ENCODE data around the gene CRADD.
"Not testable (repeated sequence)": the region's sequence is repeated elsewhere in the genome, so short reads cannot be mapped to it uniquely, and the experiment has no call there.

Gene CRADD

DNA sequence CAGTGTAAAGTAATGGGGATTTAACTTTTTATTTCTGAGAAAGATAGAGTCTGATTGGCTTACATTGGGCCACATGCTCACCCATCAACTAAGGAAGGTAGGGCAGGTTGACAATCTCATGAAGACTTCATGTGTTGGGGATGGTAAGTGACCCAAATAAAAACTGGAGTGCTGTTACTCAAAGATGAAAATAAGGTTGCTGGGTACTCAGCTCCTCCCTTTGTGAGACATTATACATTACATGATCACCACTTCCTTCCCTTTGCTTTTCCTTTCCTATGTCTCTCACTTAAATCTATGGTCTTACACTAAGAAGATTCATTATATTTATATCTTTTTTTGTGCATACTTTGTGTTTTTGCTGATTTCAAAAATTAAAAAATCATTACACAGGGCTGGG lies 247.2 kb downstream of the CRADD start:
- DNase-seq (ENCODE audit: low read depth in 1 of 2, low spot score in 1 of 2): no peak

DNA sequence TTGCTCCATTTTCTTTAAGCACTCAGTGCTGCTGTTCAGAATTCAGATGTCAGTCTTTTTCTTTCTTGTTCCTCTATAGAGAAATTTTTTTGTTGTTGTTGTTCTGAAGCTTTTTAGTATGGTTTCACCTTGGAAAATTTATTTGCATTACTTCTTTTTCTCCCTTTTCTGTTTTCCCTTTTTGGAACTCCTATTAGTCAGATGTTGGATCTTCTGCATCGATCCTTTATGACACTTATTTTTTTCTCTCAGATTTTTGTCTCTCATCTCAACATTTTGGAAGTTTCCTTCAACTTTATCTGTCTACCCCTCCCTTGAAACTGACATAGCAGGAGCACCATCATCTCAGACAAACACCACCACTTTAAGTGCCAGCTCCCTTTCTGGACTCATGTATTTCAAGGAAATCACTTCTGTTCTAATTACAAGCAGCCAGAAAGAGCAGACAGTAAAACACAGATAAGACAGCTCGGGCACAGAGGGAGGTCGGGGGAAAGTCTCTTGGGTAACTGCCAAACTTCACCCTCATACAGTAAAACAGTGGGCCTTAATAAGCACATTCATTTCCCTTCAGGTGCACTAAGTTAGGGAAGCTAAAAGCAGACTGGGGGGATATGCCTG lies 248.5 kb downstream of the CRADD start:
- no peak for DNase-seq (ENCODE audit: low read depth in 1 of 2, low spot score in 1 of 2)

DNA sequence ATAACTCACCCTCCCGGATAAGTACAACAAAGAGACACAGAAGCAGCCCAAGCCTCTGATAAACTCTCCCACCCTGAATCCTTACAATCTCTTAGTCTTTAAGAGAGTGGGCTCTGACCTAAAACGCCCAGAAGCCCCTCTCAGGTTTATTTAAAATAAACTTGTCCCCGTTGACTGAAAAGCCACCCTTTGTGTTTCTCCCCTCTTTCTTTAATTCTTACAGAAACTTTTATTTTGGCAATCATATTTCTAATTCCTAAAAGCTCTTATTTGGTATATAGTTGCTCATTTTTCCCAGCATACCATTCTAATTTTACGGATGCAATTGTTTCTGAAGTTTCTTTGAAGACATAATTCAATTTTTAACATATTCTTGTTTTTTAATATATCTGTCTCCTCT lies 249.1 kb downstream of the CRADD start:
- DNase-seq (ENCODE audit: low read depth in 1 of 2, low spot score in 1 of 2): no peak

DNA sequence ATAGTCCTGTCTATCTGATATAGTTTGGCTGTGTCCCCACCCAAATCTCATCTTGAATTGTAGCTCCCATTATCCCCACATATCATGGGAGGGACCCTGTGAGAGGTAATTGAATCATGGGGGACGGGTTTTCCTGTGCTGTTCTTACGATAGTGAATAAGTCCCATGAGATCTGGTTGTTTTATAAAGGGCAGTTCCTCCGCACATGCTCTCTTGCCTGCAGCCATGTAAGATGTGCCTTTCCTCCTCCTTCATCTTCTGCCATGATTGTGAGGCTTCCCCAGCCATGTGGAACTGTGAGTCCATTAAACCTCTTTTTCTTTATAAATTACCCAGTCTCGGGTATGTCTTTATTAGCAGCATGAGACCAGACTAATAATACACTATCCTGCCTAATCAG lies 251.9 kb downstream of the CRADD start:
- DNase-seq (ENCODE audit: low read depth in 1 of 2, low spot score in 1 of 2): not testable (repeated sequence)

DNA sequence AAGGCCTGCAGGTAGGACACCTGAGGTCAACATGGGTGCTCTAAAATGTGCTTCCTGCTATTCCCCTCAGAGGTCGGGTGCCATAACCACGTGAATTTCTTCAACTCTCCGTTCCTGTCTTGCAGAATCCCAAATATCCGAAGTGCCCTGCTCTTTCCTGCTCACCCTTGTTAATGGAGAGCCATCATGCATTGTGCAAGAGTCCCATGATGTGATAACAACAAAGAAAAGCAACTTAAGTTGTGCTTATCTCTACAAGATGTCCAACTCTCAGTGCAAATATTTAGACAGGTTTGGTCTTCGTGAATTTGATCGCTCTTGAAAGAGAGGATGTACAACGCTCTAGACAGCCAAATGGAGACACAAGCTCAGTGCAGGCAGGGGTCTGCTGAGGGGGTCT lies 260.6 kb downstream of the CRADD start:
- no peak for DNase-seq (ENCODE audit: low read depth in 1 of 2, low spot score in 1 of 2)

DNA sequence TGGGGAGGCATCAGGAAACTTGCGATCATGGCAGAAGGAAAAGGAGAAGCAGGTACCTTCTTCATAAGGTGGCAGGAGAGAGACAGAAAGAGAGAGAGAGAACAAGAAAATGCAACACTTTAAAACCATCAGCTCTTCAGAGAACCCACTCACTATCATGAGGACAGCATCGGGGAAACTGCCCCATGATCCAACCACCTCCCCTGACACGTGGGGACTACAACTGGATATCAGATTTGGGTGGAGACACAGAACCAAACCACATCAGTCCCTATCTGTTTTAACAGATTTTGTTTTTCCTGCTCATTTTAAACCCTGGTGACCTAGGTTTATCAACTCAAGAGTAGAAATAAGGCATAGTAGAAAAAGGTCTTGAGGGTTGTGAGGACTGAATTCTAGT lies 261.1 kb downstream of the CRADD start:
- no peak for DNase-seq (ENCODE audit: low read depth in 1 of 2, low spot score in 1 of 2)

DNA sequence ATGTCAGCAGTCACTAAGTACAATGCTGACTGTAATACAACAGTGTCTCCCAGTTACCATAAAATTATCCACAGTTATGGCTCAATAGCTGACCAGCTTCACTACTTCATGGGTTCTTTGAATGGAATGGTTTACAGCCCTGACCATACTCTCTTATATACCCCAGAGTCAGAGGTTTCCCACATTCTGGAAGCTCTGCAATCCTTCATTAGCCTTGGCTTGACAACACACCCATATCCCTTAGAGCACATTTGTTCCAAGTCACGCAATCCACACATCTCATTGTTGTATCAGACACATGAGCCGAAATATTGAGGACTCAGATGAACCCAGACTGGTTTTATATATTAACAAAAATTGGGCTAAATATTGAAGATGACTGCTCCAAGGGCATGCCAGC lies 261.8 kb downstream of the CRADD start:
- DNase-seq (ENCODE audit: low read depth in 1 of 2, low spot score in 1 of 2): no peak

DNA sequence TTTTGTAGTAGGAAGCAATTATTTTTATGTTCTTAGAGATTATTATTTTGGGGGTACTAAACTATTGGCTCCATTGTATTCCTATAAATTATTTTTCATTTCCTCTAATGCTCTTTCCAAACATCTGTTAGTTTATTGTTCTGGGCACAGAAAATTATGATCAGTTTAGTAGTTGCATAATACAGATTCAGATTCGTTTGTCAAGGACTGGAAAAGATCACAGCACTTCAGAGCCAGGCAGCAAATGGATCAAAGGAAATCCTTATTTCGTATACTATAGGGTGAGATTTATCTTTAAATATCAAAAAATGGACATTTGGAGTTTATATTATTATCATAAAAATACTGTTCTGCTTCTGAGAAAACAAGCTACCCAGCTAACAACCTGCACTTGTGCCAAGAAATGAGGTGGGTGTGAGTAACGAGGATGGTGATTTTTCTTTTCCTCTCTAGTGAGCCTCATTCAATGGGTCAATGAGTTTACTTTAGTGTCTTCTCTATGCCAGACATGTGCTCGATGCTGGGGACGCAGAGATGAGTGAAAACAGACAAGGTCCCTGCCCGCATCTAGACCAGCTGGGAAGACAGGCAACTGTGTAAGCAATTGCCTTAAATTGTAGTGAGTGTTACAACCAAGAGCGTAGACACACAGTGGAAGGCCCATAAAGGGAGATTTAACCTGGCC lies 262.6 kb downstream of the CRADD start:
- no peak for DNase-seq (ENCODE audit: low read depth in 1 of 2, low spot score in 1 of 2)

DNA sequence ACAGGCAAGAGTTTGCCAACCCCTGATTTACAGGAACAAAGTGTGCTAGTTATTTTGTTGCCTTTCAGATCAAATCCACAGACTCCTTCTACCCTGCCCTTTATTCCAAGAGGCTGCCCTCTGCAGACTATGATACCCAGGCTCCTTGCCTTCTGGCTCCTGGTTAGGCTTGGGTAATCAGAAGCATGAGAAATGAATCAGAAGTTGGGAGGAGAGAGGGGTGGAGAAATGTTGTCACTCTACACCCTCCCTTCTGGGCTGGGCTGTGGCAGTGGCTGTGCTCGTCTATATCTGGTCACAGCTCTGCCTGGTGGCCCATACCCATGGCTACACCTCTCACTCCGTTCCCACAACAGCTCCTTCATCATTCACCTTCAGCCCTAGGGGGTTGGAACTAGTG lies 266.6 kb downstream of the CRADD start:
- no peak for DNase-seq (ENCODE audit: low read depth in 1 of 2, low spot score in 1 of 2)

DNA sequence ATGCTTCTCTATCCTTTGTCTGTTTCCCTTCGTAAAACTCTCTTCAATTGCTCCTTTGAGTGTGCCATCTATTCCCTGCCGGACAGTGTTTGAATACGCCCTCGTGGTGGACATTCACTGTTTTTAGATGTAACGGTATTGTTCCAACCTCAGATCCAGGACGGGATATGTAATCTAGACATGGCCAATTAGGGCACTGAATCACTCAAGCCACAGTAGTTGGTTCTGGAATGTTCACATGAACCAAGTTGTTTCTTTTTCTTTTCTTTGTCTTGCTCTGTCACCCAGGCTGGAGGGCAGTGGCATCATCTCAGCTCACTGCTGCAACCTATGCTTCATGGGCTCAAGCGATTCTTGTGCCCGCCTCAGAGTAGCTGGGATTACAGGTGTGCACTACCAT lies 267.0 kb downstream of the CRADD start:
- DNase-seq (ENCODE audit: low read depth in 1 of 2, low spot score in 1 of 2): no peak

All from activated CD4-positive, alpha-beta T cell treated with anti-CD3 and anti-CD28 coated beads, Interleukin-2, amount 50 U/mL, for 24 hours (primary cell).